GM13977 (cell line): Measurements from ENCODE around the gene LHX2.

Source experiments
- DNase-seq: peaks from one replicate; pipeline ENCODE4 v3.0.0; 2012; ENCODE audit warnings: low spot score
- CTCF ChIP-seq: IDR thresholded peaks from 2 replicates; pipeline ENCODE4 v1.5.1; 2012; ENCODE audit warnings: mild to moderate bottlenecking, control low read depth; ENCODE audit not compliant: insufficient read depth; ENCODE audit errors: extremely low read depth, missing control alignments
- in situ Hi-C: fragments of 300-500 bp; cut with MboI; formaldehyde crosslinking; loops from one replicate; pipeline ENCODE4 v1.12.0; 2022; ENCODE audit warnings: low sequenced_read_pairs, low pct_unique_long_range_greater_than_20kb, mixed read lengths, inconsistent platforms; ENCODE audit not compliant: unreplicated experiment

The LHX2 gene

GRCh38 chr9:124016175-124017050, 4.8 kb downstream of the LHX2 start:
- no peak for DNase-seq
- TF ChIP-seq CTCF = no peak
- in situ Hi-C loops = loop anchor here (25.0 kb wide), 1 partner anchor 479 kb away; no protein-coding TSS in a partner anchor

GRCh38 chr9:124017051-124017928, 5.7 kb downstream of the LHX2 start:
- in situ Hi-C loops = loop anchor here (25.0 kb wide), 1 partner anchor 480 kb away; no protein-coding TSS in a partner anchor
- DNase-seq = no peak

GRCh38 chr9:124017929-124018729, 6.6 kb downstream of the LHX2 start:
- no peak for DNase-seq
- in situ Hi-C loops = loop anchor here (25.0 kb wide), 1 partner anchor 481 kb away; no protein-coding TSS in a partner anchor
- TF ChIP-seq CTCF = no peak

More at GRCh38 chr9:124017051-124017928, 5.7 kb downstream of the LHX2 start:
- no peak for TF ChIP-seq CTCF

GRCh38 chr9:124018730-124019697, 7.4 kb downstream of the LHX2 start:
- no peak for TF ChIP-seq CTCF
- in situ Hi-C loops = loop anchor here (25.0 kb wide), 1 partner anchor 482 kb away; no protein-coding TSS in a partner anchor
- no peak for DNase-seq

- no peak for DNase-seq
- in situ Hi-C loops = loop anchor here (25.0 kb wide), 1 partner anchor 483 kb away; no protein-coding TSS in a partner anchor
- no peak for TF ChIP-seq CTCF
Measured at GRCh38 chr9:124019771-124020519, 8.4 kb downstream of the LHX2 start.
